WERI-Rb-1 (cell line): ENCODE data around the gene KIAA0408.

Experiments
- DNase-seq: peaks from one replicate; pipeline ENCODE4 v3.0.0-alpha.2; 2020
- H3K27ac ChIP-seq: fragments of 250-450 bp; sonication (Bioruptor Pico); 2 replicates; pipeline ENCODE4 v1.5.1; 2020; ENCODE audit warnings: mild to moderate bottlenecking, moderate library complexity
- H3K27me3 ChIP-seq: fragments of 250-450 bp; sonication (Bioruptor Pico); 2 replicates; pipeline ENCODE4 v1.5.1; 2021; ENCODE audit warnings: mild to moderate bottlenecking, low read depth, moderate library complexity; ENCODE audit not compliant: insufficient read depth, severe bottlenecking
- H3K36me3 ChIP-seq: fragments of 250-450 bp; sonication (Bioruptor Pico); 2 replicates; pipeline ENCODE4 v1.5.1; 2020; ENCODE audit warnings: mild to moderate bottlenecking, moderate library complexity
- H3K4me3 ChIP-seq: 2 replicates; pipeline ENCODE4 v1.5.1; 2011; ENCODE audit warnings: low read depth, mild to moderate bottlenecking, control low read depth, low read length
- H3K9me3 ChIP-seq: fragments of 250-450 bp; sonication (Bioruptor Pico); 2 replicates; pipeline ENCODE4 v1.5.1; 2021; ENCODE audit warnings: mild to moderate bottlenecking, moderate library complexity; ENCODE audit not compliant: severe bottlenecking
- CTCF ChIP-seq: IDR thresholded peaks from 2 replicates; pipeline ENCODE4 v1.5.1; 2011; ENCODE audit warnings: low read depth, mild to moderate bottlenecking, control low read depth, inconsistent platforms, low read length

The KIAA0408 gene

GRCh38 chr6:127489248-127489647 is 30.1 kb upstream of the KIAA0408 start:
- Histone ChIP-seq H3K36me3 (peaks cover 82% of the 10 kb centered on the region), H3K4me3 (no peak overlapping the region), H3K27ac (no peak overlapping the region), H3K27me3 (no peaks in the 10 kb centered on the region), H3K9me3 (no peaks in the 10 kb centered on the region)
- no peak for TF ChIP-seq CTCF
- DNase-seq: no peak

- Histone ChIP-seq H3K4me3 (no peak overlapping the region), H3K9me3 (no peaks in the 10 kb centered on the region), H3K27ac (no peak overlapping the region), H3K36me3 (peaks cover 88% of the 10 kb centered on the region), H3K27me3 (no peaks in the 10 kb centered on the region)
- TF ChIP-seq CTCF: no peak
- no peak for DNase-seq
These were observed 27.7 kb upstream of the KIAA0408 start for GRCh38 chr6:127486934-127487333.

GRCh38 chr6:127484212-127484863 is 25.1 kb upstream of the KIAA0408 start:
- Histone ChIP-seq H3K27me3 (no peaks in the 10 kb centered on the region), H3K9me3 (no peaks in the 10 kb centered on the region), H3K27ac (no peak overlapping the region), H3K4me3 (no peak overlapping the region), H3K36me3 (peaks cover 89% of the 10 kb centered on the region)
- TF ChIP-seq CTCF: no peak
- DNase-seq: no peak

- no peak for DNase-seq
- no peak overlapping the region for H3K4me3 ChIP-seq
- no peak overlapping the region for H3K27ac ChIP-seq
- no peaks in the 10 kb centered on the region for H3K9me3 ChIP-seq
- H3K36me3 ChIP-seq: peaks cover 89% of the 10 kb centered on the region
- TF ChIP-seq CTCF: no peak
- no peaks in the 10 kb centered on the region for H3K27me3 ChIP-seq
These were observed 24.3 kb upstream of the KIAA0408 start for GRCh38 chr6:127483399-127484055.

- peaks cover 94% of the 10 kb centered on the region for H3K36me3 ChIP-seq
- no peak overlapping the region for H3K27ac ChIP-seq
- H3K9me3 ChIP-seq: no peaks in the 10 kb centered on the region
- no peak for TF ChIP-seq CTCF
- H3K27me3 ChIP-seq: no peaks in the 10 kb centered on the region
- H3K4me3 ChIP-seq: no peak overlapping the region
- DNase-seq: no peak
These were observed 23.1 kb upstream of the KIAA0408 start for GRCh38 chr6:127482325-127482724.
